GM21390 (cell line): Measurements from ENCODE around the gene TTC9.
A peak's percentile ranks its signal among the peaks of the same experiment; 100 is the strongest.

ENCODE experiments used
- ATAC-seq: cut with Tn5 transposase; IDR thresholded peaks from one replicate; pipeline ENCODE4 v1.9.1; 2021; ENCODE audit not compliant: unreplicated experiment

The TTC9 gene

GRCh38 chr14:70643967-70644366, 2.3 kb downstream of the TTC9 start:
- no peak for ATAC-seq

- ATAC-seq = no peak
Measured at GRCh38 chr14:70645892-70646291, 4.2 kb downstream of the TTC9 start.

GRCh38 chr14:70646705-70647104, 5.0 kb downstream of the TTC9 start:
- no peak for ATAC-seq

- no peak for ATAC-seq
Measured at GRCh38 chr14:70648346-70648745, 6.6 kb downstream of the TTC9 start.

GRCh38 chr14:70649803-70650202, 8.1 kb downstream of the TTC9 start:
- no peak for ATAC-seq

- no peak for ATAC-seq
Measured at GRCh38 chr14:70651522-70651921, 9.8 kb downstream of the TTC9 start.

- no peak for ATAC-seq
Measured at GRCh38 chr14:70652871-70653270, 11.2 kb downstream of the TTC9 start.

- ATAC-seq = no peak
Measured at GRCh38 chr14:70653662-70654061, 11.9 kb downstream of the TTC9 start.

GRCh38 chr14:70654632-70655031, 12.9 kb downstream of the TTC9 start:
- ATAC-seq = peak; percentile 37

- peak; percentile 75 for ATAC-seq
Measured at GRCh38 chr14:70655110-70655826, 13.6 kb downstream of the TTC9 start.

GRCh38 chr14:70658899-70659298, 17.2 kb downstream of the TTC9 start:
- no peak for ATAC-seq

GRCh38 chr14:70660967-70661893, 19.5 kb downstream of the TTC9 start:
- ATAC-seq = no peak

- ATAC-seq = no peak
Measured at GRCh38 chr14:70662080-70662479, 20.4 kb downstream of the TTC9 start.

- ATAC-seq = no peak
Measured at GRCh38 chr14:70662816-70663215, 21.1 kb downstream of the TTC9 start.

- ATAC-seq = no peak
Measured at GRCh38 chr14:70663707-70664179, 22.0 kb downstream of the TTC9 start.

GRCh38 chr14:70664698-70665447, 23.2 kb downstream of the TTC9 start:
- peak; percentile 8 for ATAC-seq

GRCh38 chr14:70665448-70666360, 24.0 kb downstream of the TTC9 start:
- ATAC-seq = peak; percentile 44

GRCh38 chr14:70666361-70666686, 24.6 kb downstream of the TTC9 start:
- no peak for ATAC-seq

GRCh38 chr14:70670992-70671651, 29.4 kb downstream of the TTC9 start:
- ATAC-seq = no peak
